GM19395 (cell line): Measurements from ENCODE around the gene SUSD4.

Experiments used
- ATAC-seq: cut with Tn5 transposase; IDR thresholded peaks from one replicate; pipeline ENCODE4 v1.9.1; 2021; ENCODE audit warnings: mild to moderate bottlenecking, moderate library complexity; ENCODE audit not compliant: unreplicated experiment

The SUSD4 gene

DNA sequence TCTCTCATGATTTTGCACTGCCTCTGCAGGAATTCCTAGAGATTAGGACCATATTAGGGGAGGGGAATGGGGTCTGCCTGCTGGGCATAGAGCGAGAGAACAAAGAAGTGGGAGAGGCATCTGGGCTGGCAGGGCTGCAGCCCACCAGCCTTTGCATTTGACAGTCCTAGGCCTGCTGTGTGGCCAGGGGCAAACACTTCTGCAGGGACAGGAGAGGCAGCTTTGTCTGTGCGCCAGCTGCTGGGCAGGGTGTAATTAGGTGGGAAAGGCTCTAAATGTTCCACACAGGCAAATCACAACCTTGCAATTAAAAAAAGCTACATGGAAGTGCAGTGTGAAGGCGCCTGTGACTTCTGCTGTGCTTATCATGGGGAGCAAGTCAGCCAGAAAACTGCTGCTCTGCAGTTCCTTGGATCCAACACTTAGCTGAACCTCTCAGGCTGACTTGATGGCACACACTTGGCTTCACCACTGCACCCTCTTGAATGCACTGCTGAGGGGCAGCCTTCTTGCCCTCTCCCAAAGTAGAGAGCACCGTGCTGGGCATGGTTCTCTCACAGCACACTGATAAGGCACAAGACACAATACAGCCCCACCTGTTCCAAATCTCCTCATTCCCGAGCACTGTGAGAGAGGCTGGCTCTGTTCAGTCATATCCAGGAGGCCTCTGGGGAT, 147.3 kb downstream of the SUSD4 start:
- ATAC-seq: no peak

DNA sequence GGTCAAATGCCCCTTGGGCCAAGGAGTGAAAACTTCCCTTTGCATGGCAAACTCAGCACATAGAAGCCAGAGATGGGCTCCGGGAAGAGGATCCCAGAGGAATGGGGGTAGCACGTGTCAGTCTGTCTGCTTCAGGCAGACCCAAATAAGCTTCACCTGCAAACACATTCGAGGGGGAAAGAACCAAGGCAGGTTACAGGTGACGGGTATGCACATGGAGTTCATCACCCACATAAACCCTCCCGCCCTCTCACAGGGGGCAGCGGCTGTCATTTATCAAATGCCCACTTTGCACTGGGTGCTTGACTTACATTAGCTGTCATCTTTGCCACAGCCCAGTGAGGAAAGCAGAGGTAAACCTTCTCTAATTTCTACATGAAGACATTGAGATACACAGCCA, 147.9 kb downstream of the SUSD4 start:
- ATAC-seq: no peak

DNA sequence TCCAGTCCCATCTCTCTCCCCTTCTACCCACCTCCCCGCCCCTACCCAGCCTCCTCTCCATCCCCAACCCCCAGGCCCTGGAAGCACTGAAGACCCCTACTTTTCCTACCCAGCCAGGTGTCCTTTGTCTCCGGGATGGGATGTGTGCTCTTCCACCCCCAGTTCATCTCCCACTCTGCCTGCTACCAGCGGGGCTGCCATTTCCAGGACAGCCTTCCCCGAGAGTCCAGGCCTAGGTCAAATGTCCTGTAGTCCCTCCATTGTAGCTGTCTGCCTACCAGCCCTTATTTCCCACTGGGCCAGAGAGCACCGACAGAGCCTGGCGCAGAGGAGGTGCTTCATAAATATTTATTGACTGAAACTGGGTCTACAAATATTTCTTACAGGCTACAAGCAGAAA, 148.9 kb downstream of the SUSD4 start:
- ATAC-seq: no peak

DNA sequence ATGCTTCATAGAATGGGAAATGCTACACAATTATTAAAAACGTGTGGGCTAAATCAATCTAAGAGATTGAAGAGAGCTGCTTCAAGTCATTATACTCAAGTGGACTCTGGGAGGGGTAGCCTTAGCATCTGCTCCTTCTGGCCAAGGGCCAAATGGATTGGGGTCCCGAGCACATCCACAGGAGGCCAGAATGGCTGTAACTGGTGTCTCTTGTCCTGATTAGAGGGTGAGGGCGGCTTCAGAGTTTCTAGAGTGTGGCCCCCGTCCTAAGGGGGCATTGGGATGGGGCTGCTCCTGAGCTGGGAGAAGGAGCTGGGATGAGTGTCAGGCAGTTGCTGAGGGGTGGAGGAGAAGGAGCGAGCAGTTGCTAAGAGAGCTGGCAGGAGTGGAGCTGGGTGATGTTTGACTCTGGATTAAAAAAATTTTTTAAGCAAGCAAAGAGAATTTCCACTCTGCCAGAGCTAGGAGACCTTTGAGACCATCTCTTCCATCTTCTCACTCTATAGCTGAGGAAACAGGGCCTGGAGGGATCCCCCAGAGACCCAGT, 149.6 kb downstream of the SUSD4 start:
- ATAC-seq: no peak

- ATAC-seq: no peak
These were observed 151.5 kb downstream of the SUSD4 start for GRCh38 chr1:223212441-223212840.

GRCh38 chr1:223211323-223211985, 152.5 kb downstream of the SUSD4 start:
- no peak for ATAC-seq

DNA sequence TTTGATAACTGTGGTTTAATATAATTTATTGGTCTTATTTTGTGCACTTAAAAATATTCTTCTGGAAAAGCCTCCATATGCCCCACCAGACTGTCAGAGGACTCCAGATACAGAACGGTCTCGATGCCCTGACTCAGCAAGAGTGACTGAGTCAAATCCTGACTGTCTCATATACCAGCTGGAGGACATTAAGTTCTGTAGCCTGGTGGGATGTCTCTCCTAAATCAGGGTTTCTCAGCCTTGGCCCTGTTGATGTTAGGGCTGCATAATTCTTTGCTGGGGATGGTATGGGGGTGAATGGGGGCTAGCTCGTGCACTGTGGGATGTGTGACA, 153.2 kb downstream of the SUSD4 start:
- no peak for ATAC-seq

DNA sequence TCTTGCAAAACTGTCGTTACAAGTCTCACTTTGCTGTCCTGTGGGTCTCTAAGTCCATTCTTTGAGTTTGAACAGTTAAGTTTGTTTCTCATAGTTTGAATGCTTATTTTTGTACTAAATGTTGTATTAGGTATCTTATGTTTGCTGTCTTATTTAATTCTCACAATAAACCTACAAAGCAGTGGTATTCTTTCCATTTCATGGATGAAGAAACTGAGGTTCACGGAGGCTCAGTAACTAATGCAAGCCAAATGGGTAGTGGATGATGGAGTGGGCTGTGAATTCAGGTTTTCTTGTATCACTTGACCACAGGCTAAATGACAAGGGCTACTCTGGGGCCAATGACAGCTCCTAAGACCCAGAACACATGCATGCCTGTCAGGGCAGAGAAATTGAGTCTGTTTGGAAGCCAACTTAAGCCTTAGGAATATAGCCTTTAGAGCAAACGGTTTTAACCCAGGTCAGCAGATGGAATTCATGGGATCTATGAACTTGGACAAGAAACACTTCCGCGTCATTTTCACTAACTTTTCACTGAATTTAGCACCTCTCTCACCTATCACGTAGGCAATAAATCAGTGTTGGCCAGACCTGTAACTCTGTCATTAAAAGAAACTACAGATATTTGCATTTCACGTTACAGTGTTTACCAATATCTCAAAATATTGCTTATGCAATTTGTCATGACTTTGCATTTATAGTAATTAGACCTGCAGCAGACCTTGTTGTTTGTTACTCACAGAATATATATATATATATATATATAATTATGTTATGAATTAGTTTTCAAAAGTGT, 153.8 kb downstream of the SUSD4 start:
- ATAC-seq: no peak

DNA sequence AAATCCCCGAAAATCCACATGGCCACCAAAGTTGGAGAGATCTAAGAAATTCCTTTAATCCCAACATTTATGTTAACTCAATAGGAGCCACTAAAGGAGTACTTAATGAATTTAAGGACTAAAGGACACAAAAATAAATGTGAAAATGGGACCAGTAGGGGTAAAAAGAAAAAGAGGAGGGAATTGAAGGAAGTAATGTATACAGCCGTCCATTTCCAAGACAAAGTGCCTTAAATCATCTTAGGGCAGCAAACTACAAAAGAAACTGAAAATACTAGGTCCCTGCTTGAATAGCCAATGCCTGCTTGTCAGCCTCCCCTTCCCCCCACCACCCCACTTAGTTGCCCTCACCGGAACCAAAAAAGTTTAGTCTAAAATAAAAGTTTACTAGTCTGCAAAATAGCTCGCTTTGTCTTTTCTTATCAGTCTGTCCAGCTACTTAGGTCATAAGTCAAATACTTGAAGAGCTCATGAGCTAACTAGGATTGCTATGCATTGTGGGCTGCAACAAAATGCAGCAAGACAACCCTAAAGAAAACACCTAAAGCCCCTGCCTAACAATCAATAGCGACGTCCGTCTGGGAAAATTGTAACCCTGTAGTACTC, 154.6 kb downstream of the SUSD4 start:
- no peak for ATAC-seq

GRCh38 chr1:223208164-223209076, 155.6 kb downstream of the SUSD4 start:
- ATAC-seq: no peak

DNA sequence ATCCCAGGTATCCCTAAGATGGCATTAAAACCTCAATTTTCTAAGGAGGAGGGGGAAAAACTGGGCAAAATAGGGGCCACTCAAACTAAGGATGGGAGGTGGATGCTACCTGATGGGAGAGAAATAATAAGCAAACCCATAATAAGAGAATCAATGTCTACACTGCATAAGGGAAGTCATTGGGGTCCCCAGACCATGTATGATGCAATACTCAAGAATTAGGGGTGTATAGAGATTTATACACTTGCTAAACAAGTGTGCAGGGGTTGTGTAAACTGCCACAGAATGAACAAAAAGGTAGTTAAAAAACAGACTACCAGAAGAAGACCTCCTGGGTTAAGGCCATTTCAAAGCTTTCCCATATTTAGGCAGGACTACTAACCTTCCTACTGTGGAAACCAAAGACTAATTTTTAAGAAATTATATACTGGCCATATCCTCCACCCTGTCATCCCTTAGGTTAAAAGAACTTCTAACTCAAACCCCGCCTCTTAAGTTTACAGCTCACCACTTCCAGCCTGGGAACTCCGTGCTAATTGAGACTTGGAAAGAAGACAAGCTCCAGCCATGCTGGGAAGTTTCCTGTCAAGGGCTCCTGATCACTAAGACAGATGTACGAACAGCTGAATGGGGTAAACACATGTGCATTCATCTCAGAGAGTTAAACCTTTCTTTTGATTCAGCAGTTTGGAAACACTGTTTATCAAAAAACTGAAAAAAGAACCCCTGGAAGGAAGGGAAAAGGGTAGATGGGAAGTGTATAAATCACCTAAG, 156.5 kb downstream of the SUSD4 start:
- no peak for ATAC-seq

DNA sequence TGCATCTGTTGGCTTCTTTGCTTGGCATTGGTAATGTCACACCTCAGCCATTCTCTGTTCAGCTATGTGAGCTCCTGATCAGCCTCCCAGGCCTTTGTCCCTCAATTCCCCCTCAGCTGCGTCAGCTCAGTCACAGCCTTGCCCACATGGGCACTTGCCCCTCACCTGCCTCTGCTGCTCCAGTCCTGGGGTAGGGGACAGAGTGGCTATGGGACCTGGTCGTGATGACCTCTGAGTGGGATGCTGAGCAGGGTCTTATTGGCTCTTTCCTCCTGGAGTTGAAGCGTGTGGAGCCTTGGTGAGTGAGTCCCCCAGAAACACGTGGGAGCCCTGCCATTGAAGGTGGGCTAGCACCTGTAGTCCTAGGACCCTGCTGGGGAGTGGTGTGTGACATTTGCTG, 159.6 kb downstream of the SUSD4 start:
- ATAC-seq: no peak

- ATAC-seq: no peak
These were observed 160.3 kb downstream of the SUSD4 start for GRCh38 chr1:223203694-223204093.

DNA sequence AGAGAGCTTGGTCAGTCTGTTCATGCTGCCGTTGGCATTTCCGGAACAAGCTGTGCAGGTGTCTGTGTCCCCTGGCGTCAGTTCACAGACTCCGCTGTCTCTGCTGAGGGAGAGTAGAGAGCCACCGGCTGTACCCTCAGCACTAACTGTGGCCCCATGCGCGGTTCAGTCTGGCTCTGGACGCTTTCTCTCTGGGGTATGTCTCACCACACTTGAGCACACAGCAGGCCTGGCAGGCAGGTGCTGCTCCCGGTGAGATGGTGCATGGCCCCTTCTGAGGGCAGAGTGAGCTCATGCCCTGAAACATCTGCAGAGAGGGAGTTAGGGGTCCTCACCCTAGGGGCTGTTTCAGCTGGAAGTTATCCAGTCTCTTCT, 161.0 kb downstream of the SUSD4 start:
- no peak for ATAC-seq

DNA sequence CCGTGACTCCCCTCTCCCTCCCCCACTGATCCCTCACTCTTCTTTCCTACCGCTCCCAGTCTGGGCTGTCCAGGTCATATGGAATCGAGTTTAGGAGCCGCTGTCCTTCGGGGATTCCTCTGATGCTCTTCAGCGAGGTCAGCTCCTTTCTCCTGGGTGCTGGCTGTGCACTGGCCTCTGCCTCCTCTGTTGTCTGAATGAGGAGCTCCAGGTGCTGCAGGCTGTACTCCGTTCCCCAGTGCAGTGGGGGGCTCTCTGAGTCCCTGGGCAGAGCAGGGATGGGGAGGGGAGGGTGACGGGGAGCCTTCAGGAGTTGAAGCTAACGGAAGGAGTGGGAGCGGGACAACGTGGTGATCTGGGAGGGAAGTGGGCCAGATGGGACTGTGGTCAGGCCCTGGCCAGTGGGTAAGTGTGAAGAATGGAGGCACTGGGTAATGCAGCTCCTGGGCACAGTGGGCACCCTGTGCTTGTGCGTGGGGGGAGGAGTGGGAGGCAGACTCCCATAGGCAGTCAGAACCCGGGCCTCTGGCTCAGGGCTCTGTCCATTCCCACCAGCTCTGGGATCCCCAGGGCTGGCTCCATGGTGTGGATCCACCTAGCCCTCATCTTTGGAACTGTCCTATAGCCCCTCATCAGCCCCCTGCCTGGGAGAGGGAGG, 161.5 kb downstream of the SUSD4 start:
- no peak for ATAC-seq

DNA sequence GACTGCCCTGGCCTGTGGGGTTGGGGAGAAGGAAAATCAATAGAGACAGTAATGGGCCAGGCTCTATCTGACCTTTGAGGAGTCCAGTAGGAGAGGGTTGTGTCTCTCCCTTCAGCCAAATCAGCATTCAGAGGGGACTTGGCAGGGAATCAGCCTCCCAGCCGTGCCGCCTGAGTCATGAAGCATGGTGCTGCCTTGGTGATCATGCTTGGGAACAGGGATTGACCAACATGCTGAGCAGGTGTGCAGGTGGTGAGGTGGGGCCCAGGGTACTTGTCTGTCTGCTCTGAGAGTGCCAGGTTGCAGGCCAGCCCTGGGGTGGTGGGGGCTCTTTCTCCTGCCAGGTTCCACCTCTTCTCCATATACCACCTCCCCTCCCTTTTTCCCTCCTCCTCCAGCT, 162.0 kb downstream of the SUSD4 start:
- ATAC-seq: no peak

DNA sequence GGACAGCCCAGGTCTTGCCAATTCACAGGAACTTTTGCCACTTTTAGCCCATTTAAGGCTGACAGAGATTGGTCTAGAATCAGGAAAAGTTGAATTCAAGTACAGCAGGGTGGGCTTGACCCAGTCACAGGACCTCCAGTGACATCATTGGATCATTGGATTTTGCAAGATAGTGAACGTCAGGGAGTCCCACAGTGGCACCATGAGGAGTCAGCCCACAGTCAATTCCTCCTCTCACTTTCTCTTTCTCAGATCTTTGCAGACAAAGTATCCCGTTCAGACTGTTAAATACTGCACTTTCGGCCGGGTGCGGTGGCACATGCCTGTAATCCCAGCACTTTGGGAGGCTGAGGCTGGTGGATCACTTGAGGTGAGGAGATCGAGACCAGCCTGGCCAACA, 163.1 kb downstream of the SUSD4 start:
- no peak for ATAC-seq

- no peak for ATAC-seq
These were observed 164.8 kb downstream of the SUSD4 start for GRCh38 chr1:223199094-223199647.

DNA sequence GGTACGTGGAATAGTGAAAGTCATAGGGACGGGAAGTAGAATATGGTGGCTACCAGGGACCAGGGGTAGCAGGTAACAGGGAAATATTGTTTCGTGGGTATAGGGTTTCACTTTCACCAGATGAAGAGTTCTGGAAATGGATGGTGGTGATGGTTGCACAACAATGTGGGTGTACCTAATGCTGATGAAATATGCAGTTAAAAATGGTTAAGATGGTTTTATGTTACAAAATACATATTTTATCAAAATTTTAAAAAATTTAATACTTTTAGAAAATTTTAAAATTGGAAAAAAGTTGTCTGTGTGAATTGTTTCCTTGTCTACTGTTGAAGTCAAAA, 165.4 kb downstream of the SUSD4 start:
- ATAC-seq: no peak
